GM19438 (cell line): Measurements from ENCODE around the gene PPP2R5D.
"Not testable (repeated sequence)": the region's sequence is repeated elsewhere in the genome, so short reads cannot be mapped to it uniquely, and the experiment has no call there.

ENCODE experiments used
- ATAC-seq: cut with Tn5 transposase; IDR thresholded peaks from one replicate; pipeline ENCODE4 v1.9.1; 2021; ENCODE audit warnings: low read depth; ENCODE audit not compliant: unreplicated experiment

PPP2R5D gene

GRCh38 chr6:43021270-43022047 lies 37.1 kb downstream of the PPP2R5D start, which contains the start of gene RRP36:
TSS of gene RRP36 (plus strand) at chr6:43021623. CDS start at chr6:43021655, 32 bp downstream.
- peak; percentile 87 for ATAC-seq

GRCh38 chr6:43024436-43024835 lies 40.1 kb downstream of the PPP2R5D start:
- no peak for ATAC-seq

GRCh38 chr6:43026365-43026764 lies 42.0 kb downstream of the PPP2R5D start:
- no peak for ATAC-seq

GRCh38 chr6:43029120-43029519 lies 44.8 kb downstream of the PPP2R5D start:
- no peak for ATAC-seq

- no peak for ATAC-seq
Observed at GRCh38 chr6:43032326-43032725, 48.0 kb downstream of the PPP2R5D start.

GRCh38 chr6:43033496-43034189 lies 49.3 kb downstream of the PPP2R5D start:
- ATAC-seq: no peak

GRCh38 chr6:43034190-43034525 lies 49.8 kb downstream of the PPP2R5D start:
- ATAC-seq: no peak

- no peak for ATAC-seq
Observed at GRCh38 chr6:43035495-43036194, 51.3 kb downstream of the PPP2R5D start.

- no peak for ATAC-seq
Observed at GRCh38 chr6:43036712-43037111, 52.3 kb downstream of the PPP2R5D start.

- no peak for ATAC-seq
Observed at GRCh38 chr6:43037197-43037596, 52.8 kb downstream of the PPP2R5D start.

- no peak for ATAC-seq
Observed at GRCh38 chr6:43037706-43038105, 53.3 kb downstream of the PPP2R5D start.

GRCh38 chr6:43038727-43039126 lies 54.4 kb downstream of the PPP2R5D start:
- no peak for ATAC-seq

GRCh38 chr6:43040542-43041257 lies 56.3 kb downstream of the PPP2R5D start:
- no peak for ATAC-seq

GRCh38 chr6:43041475-43041874 lies 57.1 kb downstream of the PPP2R5D start:
- not testable (repeated sequence) for ATAC-seq

GRCh38 chr6:43043310-43043709 lies 58.9 kb downstream of the PPP2R5D start:
- no peak for ATAC-seq

- no peak for ATAC-seq
Observed at GRCh38 chr6:43045371-43045930, 61.1 kb downstream of the PPP2R5D start.

GRCh38 chr6:43047998-43048397 lies 63.6 kb downstream of the PPP2R5D start:
- no peak for ATAC-seq

- no peak for ATAC-seq
Observed at GRCh38 chr6:43050981-43051380, 66.6 kb downstream of the PPP2R5D start.

- no peak for ATAC-seq
Observed at GRCh38 chr6:43052225-43052841, 68.0 kb downstream of the PPP2R5D start.
